ENCODE results near the gene GAK.

GAK gene

DNA sequence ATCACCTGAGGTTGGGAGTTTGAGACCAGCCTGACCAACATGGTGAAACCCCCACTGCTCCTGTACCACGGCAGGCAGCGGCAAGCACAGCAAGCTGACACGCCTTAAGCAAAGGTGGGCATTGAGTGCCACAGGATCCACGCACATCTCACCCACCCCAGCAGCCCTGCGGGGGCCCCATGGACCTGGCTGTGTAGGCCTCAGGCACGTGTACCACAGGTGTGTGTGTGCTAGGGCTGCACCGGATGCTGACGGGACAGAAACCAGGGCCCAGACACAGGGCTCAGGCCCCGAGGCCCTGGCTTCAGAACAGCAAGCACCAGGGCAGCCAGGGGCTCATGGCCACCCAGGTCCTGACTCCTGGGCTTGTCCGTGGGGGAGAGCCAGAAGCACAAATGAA, 46.8 kb downstream of the GAK start:
- no peak for DNase-seq

DNA sequence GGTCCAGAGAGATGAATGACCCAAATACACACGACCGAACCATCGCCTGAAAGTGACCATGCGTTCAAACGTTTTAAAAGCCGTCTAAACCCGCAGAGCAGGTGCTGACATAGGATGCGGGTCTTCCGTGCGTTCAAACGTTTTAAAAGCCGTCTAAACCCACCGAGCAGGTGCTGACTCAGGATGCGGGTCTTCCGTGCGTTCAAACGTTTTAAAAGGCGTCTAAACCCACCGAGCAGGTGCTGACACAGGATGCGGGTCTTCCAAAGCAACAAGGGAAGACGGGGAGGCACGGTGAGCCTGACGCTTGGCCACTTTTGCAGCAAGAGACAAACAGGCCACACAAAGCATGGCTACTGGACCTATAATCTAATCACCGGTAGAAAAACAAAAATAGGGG, 47.2 kb downstream of the GAK start:
- no peak for DNase-seq

DNA sequence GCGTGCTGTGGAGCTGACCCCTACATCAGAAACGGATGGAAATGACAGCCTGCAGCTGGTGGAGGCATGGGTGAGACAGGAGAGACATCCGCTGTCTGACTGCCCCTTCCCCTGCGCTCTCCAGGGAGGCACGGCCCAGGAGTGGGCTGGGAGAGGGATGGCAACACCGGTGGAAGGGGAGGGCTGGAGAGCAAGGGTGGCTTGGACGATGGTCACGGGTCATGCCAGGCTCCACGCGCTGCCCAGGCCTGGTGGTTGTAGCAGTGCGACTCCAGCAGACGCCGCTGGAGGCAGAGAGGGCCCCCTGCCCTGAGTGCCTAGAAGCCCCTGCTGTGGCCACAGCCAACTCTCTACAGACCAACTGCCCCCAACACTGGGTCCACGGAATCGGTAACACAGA, 47.9 kb downstream of the GAK start:
- no peak for DNase-seq

DNA sequence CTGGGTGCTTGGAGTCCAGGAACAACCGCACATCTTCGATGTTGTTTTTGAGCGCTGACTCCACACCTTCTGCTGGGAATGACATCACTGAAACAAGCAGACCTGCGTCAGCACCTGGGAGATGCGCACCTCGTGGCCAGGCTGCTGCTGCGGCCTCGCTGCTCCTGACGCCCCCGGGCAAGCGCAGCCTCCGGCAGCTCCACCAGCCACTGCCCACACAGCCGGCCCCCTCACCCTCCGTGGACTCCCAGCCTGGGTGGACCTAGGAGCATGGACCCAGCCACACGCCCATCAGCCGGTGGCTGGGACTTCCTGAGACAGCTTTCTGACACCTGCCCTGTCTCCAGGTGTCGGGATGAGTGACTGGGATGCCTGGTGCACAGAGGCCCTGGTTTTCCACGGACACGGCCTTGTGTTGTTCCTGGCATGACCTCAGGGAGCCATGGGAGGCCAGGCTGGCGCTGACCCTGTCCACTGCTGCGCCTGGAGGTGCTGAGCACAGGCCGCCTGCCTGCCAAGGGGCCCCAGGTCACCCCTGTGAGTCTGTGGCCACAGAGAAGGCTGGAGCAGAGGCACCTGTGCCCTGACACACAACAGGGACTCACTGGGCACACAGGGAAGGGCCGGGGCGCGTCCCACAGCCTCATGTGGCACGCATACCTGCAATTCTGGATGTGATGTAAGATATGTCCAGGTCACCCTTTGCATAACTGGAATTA, 48.6 kb downstream of the GAK start:
- no peak for DNase-seq

DNA sequence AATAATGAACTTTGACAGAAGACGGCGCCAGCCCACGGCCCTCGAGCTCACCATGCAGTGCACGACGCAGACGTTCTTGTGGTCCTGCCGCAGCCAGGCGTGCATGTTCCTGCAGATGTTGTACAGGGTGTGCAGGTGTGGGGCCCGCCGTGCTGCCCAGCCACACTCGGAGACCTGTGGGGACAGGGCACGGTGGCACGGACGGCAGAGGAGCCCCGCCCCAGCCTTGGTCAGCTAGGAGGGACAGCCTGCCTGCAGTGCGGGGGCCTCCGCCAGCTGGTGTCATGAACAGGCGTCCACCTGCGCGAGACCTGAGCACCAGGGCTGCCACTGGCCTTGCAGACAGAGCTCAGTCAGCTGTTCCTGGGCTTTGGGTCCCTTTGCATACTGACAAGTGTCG, 49.5 kb downstream of the GAK start:
- DNase-seq: no peak

DNA sequence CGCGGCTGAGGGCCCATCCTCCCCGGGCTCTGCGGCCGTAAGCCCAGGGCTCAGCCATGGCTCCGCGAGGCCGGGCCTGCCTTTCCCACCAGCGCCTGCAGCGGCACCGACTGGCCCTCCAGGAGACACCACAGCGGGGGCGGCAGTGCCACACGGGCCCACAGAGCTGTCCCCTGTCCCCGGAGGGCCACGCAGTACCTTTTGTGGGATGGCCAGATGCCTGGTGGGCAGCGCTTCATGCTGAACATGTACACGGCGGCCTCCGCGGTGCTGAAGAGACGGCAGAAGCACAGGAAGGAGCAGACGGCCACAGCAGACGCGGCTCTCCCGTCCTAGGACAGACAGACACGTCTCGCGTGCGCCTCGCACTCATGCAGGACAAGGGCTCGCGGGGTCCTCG, 50.4 kb downstream of the GAK start:
- DNase-seq: no peak

DNA sequence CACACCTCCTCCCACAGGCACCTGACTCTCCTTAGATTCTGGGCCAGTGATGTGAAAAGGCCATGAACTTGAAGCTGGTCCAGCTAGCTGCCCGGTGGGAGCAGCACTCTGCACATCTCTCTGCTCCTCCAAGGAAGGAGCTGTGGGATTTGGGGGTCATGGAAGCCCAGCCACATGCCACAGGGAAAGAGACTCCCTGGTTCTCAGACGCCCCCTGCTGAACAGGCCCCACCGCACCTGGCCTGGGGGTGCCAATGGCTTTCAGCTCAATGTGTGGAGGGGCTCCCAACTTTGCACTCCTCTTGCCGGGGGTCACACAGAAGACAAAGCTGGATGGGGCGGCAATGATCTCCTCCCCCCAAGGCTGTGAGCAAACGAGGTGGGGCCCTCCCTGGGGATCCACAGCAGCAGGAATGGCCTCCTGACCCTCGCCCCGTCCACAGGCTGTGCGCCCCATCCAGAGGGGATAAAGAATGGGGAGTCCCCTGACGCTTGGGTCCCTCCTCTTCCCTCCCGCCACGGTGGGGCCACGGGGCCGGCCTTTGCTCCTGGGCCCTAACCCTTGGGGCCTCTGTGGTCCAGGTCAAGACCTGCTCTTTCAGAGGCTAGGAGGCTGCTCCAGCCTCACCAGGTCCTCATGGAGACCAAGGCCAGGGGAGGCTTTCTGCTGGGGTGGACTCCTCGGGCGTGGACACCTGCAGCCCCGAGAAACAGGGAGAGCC, 51.3 kb downstream of the GAK start:
- no peak for DNase-seq

DNA sequence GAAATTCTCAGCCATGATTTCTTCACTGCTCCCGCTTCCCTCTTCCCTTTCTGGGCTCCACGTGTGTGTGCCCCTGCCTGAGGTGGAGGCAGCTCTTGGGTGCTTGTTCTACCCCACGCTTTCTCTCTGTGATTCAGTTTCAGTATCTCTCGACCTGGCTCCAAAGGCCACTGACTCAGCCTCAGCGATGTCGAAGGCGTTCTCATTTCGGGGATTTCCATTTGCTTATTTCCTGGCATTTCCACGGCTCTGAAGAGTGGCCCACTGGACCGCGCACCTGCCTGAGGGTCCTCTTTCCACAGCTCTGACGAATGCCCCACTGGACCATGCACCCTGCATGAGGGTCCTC, 52.4 kb downstream of the GAK start:
- no peak for DNase-seq

DNA sequence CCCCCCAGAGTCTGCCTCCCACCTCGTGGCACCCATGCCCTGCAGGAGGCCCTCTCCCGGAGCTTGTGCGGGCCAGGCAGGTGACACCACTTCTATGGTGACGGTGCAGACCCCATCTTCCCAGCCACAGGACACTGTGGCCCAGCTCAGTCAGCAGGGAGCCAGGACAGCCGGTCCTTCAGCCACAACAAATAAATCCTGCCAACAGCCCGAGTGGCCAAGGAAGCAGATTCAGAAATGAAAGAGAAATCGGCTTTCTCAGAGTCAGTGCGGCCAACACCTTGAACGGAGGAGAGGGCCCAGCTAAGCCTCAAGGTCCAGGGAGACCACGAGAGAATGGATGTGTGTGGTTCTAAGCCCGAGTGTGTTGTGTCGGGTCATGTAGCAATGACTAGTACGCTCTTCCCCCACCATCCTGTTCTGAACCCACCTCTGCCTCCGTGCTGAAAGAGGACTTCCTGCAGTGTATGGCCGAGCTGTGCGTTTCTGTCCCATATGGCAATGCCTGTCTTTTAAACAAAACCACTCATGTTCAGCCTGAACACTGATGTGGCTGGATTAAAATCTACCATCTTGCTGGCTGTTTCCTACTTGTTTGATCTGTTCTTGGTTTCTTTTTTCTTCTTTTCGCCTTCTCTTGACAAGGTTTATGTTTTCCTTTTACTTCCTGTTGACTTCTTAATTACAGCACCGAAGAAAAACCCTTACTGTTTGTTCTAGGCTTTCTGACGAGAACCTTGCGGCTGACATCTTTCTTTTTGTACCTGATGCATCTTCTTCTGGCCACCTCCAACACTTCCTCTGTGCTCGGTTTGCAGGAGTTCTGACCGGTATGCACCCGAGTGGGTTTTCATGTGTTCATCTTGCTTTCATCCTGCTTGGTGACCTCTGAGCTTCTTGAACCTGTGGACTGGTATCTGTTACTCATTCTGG, 53.1 kb downstream of the GAK start:
- DNase-seq: no peak

DNA sequence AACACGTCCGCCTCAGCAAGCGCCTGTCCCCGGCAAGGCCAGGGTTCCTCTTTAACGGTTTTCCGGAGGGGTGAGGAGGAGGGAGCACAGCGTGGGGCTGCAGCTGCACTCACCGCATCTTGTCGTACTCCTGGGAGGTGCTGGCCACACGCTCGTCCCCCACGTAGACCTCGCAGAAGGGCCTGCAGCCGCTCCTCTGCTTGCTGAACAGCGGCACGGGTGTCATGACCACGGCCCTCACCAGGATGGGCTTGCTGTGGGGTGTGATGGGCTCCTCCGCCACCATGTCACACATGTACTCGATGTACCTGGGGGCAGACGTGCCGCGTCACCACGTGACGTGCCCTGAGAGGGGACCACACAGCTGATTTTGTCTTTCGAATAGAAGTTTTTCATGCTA, 54.6 kb downstream of the GAK start:
- no peak for DNase-seq

DNA sequence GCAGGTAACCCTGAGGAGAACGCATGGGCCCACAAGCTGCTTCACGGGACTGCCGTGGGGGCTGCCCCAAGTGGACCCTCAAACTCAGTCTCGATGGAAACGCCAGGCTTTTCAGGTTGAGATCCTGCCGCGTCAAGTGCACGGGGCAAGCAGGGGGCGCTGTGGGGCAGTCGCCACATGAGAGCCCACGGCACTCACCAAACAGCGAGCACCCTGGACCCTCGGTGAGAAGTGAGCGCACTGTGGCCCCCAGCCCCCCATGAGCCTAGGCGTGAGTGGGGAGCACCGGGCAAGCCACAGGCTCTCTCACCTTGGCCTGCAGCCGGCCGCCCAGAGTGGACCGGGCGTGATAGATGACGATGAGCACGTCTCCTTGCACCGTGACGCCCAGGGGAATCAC, 55.3 kb downstream of the GAK start:
- no peak for DNase-seq

DNA sequence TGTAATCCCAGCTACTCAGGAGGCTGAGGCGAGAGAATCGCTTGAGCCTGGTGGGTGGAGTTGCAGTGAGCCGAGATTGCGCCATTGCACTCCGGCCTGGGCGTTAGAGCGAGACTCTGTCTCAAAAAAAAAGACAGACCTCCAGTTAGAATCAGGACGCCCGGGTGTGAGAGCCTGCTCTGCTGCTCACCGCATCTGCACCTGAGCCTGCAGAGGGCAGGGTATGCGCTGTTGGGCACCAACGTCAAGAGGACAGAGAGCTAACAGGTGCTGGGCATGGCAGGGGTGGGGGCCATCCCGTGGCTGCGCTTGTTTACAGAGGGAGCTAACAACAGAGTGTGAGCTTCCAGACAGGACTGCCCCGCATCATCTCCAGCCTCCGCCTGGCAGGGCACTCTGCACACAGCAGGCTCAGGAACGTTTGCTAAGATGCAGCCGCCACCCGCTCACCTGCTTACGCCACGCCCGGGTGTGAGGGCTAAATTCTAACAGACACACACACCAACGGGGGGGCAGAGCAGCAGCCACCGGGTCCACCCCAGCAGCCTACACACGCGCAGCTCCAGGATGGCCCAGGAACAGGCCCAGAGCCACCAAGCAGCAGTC, 56.2 kb downstream of the GAK start:
- DNase-seq: no peak

DNA sequence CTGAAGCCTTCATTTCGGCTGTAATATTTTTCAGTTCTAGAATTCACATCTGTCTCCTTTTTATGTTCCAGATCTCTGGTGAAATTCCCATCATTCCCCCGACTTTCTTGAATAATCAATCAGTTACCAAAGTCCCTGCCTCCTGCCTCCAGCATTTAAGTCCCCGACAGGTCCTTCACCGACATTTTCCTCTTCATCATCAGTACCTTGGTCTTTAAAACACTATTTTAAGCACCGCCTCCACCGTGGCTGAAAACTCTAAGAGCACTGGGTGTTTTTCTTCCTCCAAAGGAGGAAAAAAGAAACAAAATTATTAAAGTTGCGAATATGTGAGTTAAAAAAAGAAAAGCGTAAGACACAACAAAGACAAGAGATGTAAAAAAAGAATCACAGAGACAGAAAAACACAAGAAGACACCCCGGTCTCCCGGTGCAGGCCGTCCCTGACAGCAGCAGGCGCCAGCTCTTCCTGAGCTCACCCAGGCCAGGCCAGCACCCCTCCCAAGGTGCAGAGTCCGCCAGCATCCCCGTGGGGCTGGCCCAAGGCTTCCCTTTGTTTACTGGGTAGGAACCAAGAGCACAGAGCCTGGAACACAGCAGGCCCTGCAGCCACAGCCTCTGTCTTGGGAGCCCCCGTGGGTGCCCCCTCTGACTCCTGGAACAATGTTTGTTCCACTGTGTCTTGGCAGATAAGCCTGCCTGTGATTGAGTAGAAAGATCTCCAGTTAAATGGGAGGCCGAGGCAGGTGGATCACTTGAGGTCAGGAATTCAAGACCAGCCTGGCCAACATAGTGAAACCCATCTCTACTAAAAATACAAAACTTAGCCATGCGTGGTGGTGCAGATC, 56.9 kb downstream of the GAK start:
- DNase-seq: no peak

DNA sequence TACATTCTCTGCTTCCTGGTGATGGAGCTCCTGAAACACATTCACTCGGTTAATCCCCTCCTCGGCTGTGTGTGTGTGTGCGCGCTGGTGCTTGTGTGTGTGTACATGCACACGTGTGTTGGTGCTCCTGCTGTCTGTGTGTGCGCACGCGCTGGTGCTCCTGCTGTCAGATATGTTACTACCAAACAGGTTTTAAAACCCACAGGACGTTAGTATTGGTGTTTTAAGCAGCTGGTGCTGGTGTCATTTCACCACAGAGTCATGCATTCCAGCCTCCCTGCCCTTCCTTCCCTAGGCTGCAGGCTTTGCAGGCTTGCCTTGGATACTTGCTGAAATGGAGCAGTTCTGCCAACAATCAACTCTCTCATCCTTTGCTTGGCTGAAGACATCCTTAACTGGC, 58.1 kb downstream of the GAK start:
- no peak for DNase-seq

DNA sequence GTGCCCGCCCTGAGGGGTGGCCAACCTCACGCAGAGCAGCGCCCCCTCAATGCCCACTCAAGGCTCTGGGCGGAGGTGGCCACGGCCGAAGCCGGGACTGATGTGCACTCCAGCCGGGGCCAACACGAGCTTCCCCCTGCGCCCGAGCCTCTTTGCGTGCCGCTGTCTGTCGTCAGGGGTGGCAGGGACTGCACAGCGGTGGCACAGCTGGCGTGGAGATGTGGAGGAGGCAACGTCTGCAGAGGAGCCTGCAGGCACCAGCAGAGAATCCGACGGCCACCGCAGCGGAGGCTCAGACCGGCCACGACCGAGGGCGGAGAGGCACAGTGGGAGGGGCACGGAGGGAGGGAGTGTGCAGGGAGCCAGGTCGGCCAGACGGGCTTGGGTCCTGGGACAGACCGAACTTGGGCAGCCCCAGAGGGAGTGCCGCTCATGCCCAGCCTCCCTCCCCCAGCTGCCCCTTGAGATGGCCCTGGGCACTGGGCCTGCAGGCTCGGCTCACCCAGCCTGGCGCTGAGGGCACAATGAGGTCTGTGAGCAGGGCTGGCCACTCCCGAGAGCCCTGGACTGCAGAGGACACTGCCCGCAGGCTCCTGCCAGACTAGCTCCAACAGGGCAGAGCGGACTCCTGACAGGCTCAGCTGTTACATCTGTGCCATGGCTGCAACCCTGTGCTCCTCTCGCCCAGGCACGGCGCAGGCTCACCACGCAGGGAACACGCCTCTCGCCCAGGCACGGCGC, 59.7 kb downstream of the GAK start:
- DNase-seq: no peak

DNA sequence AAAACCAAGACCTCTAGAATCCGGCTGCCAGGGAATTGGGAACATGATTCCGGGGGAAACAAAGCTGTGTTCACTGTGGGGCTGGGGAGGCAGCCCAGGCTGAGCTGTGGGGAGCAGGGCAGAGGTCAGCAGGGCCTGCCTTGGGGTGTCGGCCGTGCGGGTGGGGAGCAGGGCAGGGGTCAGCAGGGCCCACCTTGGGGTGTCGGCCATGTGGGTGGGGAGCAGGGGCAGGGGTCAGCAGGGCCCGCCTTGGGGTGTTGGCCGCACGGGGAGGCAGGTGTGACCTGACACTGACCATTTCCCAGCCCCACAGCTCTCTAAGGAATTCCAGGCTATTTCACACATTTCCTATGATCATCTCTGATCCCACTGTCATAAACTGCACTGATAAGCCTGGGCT, 60.6 kb downstream of the GAK start:
- no peak for DNase-seq

DNA sequence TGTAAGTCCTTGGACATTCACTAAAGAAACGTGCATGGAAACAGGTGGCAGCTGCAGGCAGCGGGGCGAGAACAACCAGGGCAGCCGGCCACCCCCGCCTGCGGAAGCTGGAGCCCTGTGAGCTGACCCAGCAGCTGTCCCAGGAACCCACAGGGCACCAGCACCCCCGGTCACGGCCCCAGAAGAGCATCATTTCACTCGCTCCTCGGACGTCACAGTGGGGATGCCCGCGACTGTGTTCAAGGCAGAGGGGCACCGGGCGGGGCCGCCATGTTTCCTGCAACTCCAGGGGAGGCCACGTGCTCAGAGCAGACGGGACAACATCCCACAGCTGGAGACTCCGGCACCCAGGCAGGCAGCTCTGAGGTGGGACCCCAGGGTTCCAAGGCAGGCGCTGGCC, 61.2 kb downstream of the GAK start:
- no peak for DNase-seq

DNA sequence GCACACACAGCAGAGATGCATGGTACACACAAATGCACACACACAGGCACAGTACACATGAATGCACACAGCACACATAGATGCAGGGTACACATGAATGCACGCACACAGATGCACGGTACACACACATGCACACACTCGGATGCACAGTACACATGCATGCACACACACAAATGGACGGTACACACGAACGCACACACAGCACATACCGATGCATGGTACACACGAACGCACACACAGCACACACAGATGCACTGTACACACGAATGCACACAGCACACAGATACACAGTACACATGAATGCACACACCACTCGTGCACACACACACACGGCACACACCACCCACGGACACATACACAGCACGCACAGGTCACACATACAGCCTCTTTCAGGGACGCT, 62.3 kb downstream of the GAK start:
- no peak for DNase-seq

DNA sequence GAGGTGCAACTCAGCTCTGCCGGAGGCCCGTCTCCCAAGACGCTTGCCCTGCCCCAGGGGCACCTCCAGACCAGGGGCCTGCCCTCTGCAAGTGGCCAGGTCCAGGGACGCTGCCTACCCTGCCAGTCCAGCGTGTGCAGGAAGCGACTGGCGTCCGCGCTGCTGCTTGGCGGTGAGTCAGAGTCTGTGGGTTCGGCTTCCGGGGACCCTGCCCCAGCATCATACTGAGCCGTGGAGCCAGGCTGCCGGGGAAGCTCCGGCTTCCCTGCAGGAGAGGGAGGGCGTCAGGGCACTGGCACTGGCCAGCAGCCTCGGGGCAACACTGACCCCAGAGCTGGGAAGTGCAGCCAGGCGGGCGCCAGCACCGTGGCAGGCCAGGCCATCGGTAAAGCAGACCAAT, 63.7 kb downstream of the GAK start:
- DNase-seq: no peak

DNA sequence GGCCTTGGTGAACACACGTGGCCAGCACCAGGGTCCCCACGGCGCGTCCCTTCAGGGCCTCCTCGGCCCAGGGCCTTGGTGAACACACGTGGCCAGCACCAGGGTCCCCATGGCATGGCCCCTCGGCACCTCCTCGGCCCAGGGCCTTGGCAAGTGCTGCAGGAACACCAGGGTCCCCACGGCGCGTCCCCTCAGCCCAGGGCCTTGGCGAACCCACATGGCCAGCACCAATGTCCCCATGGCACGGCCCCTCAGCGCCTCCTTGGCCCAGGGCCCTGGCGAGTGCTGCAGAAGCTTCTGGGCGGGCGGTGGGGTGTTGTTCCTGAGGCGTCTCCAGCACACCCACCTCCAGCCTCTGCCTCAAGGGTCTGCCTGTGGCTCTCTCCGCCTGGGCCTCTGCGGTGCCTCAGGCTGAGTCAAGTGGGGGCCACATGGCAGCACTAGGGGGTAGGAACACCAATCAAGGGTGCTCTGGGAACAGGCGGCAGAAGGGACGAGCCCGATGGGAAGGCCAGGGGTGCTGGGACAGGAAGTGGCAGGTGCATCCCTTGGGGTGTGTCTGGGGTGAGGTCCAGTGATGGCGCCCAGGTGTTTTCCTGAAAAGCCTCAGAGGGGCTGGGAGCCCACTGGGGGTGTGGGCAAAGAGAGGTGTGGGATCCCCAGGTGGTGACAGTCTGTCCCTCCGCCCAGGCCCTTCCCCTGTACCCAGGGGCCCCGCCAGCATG, 64.4 kb downstream of the GAK start:
- no peak for DNase-seq

DNA sequence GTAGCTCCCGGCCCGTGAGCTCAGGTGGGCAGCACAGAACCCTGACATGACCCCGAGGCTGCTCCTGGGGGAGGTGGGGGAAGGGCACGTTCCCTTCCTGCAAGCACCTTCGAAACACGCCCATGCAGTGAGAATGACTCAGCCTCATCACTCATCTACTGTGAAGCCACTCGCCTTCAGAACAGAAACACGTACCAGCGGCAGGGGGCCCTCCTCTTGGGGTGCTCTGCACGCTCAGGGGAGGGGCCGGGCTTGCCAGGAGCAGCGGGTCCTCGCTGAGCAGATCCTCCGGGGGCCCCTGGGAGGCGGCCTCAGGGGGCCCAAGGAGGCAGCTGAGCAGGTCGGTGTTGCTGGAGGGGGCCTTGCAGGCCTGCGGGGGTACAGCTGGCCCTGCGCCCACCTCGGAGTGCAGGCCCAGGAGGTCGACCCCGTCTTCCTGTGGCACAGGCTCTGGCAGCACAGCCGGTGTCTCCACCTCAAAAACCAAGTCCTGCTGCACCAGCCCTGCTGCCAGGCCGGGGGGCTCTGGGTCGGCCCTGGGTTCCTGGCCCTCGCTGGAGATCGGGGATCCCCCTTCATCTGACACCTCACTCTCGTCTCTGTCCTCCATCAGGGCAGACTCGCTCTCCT, 65.2 kb downstream of the GAK start:
- no peak for DNase-seq
